K562 (cell line): ENCODE data around the gene ESD.

Experiments
- CTCF ChIP-seq, 3 experiments: IDR thresholded peaks in 2 of 3; conservative IDR thresholded peaks in 1 of 3; 2 replicates each; pipeline ENCODE4 v1.5.1; 2011 to 2012; ENCODE audit warnings: low read length in 3 of 3, mild to moderate bottlenecking in 3 of 3, control low read depth in 2 of 3, improper control_type of control experiment in 1 of 3, inconsistent platforms in 1 of 3, low read depth in 1 of 3, mixed read lengths in 1 of 3, moderate library complexity in 1 of 3; ENCODE audit not compliant: insufficient read depth in 2 of 3
- FOXK1 ChIP-seq: sonication (generic); formaldehyde crosslinking; IDR thresholded peaks from 2 replicates; pipeline ENCODE4 v1.8.0; 2022; ENCODE audit warnings: missing genetic modification reagents, mild to moderate bottlenecking, borderline replicate concordance
- TF ChIP-seq, protein P1 (sequence below): sonication (generic); formaldehyde crosslinking; IDR thresholded peaks from 2 replicates; pipeline ENCODE4 v1.8.0; 2023; ENCODE audit warnings: mild to moderate bottlenecking, missing genetic modification reagents

DNA sequence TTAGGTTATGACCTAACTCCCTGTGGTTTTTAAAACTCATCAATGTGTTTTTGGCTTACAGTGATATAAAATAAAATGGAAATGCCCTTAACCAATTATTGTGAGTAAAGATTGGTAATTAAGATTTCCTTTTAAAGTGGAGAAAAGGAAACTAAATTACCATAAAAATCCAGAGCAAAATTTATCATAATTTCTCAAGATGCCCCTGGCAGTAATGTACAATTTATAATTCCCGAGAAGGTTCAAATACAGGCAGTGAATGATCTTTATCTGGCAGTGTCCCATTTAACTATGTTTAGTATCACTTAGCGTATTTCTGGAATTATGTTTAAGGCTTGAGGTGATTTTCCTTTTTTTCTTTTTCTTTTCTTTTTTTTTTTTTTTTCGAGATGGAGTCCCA is 61.5 kb downstream of the ESD start:
- TF ChIP-seq CTCF (IDR thresholded peaks at IDR 0.05 in 2 of 3, conservative IDR thresholded peaks at IDR 0.05 in 1 of 3; ENCODE audit: insufficient read depth in 2 of 3, low read depth in 1 of 3, low read length in 3 of 3) (no peak), FOXK1 (CRISPR knock-in tag) (no peak)
- TF ChIP-seq, protein P1, sequence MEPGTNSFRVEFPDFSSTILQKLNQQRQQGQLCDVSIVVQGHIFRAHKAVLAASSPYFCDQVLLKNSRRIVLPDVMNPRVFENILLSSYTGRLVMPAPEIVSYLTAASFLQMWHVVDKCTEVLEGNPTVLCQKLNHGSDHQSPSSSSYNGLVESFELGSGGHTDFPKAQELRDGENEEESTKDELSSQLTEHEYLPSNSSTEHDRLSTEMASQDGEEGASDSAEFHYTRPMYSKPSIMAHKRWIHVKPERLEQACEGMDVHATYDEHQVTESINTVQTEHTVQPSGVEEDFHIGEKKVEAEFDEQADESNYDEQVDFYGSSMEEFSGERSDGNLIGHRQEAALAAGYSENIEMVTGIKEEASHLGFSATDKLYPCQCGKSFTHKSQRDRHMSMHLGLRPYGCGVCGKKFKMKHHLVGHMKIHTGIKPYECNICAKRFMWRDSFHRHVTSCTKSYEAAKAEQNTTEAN (CRISPR knock-in tag), result no peak
